PC-3 (cell line): ENCODE measurements around the gene EP400.

Experiments
- CTCF ChIP-seq: fragments of 300-600 bp; sonication (generic); conservative IDR thresholded peaks from 2 replicates; pipeline ENCODE4 v1.5.1; 2017; ENCODE audit warnings: antibody characterized with exemption, low read depth, mild to moderate bottlenecking, low read length
- EZH2 ChIP-seq: fragments of 300-600 bp; sonication (generic); IDR thresholded peaks from one replicate; pipeline ENCODE4 v1.6.1; 2017; ENCODE audit warnings: antibody characterized with exemption, mild to moderate bottlenecking, low read length; ENCODE audit not compliant: unreplicated experiment

- no peak for TF ChIP-seq CTCF
- TF ChIP-seq EZH2, result no peak
These were observed 31.9 kb upstream of the EP400 start for GRCh38 chr12:131917711-131918306.
